HEK293 (cell line): ENCODE data around the gene BUB1B.

Experiments used
- GLIS2 ChIP-seq: fragments of 450-650 bp; formaldehyde crosslinking; IDR thresholded peaks from 2 replicates; pipeline ENCODE4 v1.5.1; 2016; ENCODE audit warnings: missing biosample characterization, missing genetic modification characterization
- KLF17 ChIP-seq: fragments of 450-650 bp; formaldehyde crosslinking; IDR thresholded peaks from 2 replicates; pipeline ENCODE4 v1.5.1; 2016; ENCODE audit warnings: missing biosample characterization, missing genetic modification characterization
- PBX3 ChIP-seq: sonication (generic); formaldehyde crosslinking; IDR thresholded peaks from 2 replicates; pipeline ENCODE4 v1.8.1; 2022; ENCODE audit warnings: mild to moderate bottlenecking, moderate library complexity, missing genetic modification reagents
- SP2 ChIP-seq: fragments of 450-650 bp; formaldehyde crosslinking; IDR thresholded peaks from 2 replicates; pipeline ENCODE4 v1.5.1; 2016; ENCODE audit warnings: missing biosample characterization, missing genetic modification characterization
- SP7 ChIP-seq: fragments of 450-650 bp; formaldehyde crosslinking; IDR thresholded peaks from 2 replicates; pipeline ENCODE4 v1.5.1; 2016; ENCODE audit warnings: missing biosample characterization, missing genetic modification characterization
- TSHZ1 ChIP-seq: fragments of 450-650 bp; formaldehyde crosslinking; IDR thresholded peaks from 2 replicates; pipeline ENCODE4 v1.5.1; 2016; ENCODE audit warnings: missing biosample characterization, missing genetic modification characterization, borderline replicate concordance
- ZBTB1 ChIP-seq: fragments of 450-650 bp; formaldehyde crosslinking; IDR thresholded peaks from 2 replicates; pipeline ENCODE4 v1.5.1; 2016; ENCODE audit warnings: missing biosample characterization, missing genetic modification characterization
- ZBTB7A ChIP-seq: fragments of 450-650 bp; formaldehyde crosslinking; IDR thresholded peaks from 2 replicates; pipeline ENCODE4 v1.5.1; 2016; ENCODE audit warnings: low read depth, missing biosample characterization, missing genetic modification characterization
- ZBTB8A ChIP-seq: fragments of 450-650 bp; formaldehyde crosslinking; IDR thresholded peaks from 2 replicates; pipeline ENCODE4 v1.5.1; 2016; ENCODE audit warnings: missing biosample characterization, missing genetic modification characterization
- ZNF121 ChIP-seq: fragments of 450-650 bp; formaldehyde crosslinking; IDR thresholded peaks from 2 replicates; pipeline ENCODE4 v1.5.1; 2016; ENCODE audit warnings: missing biosample characterization, missing genetic modification characterization
- ZNF132 ChIP-seq: fragments of 450-650 bp; formaldehyde crosslinking; IDR thresholded peaks from 2 replicates; pipeline ENCODE4 v1.5.1; 2017; ENCODE audit warnings: missing biosample characterization, missing genetic modification characterization, borderline replicate concordance
- ZNF16 ChIP-seq: fragments of 450-650 bp; formaldehyde crosslinking; IDR thresholded peaks from 2 replicates; pipeline ENCODE4 v1.5.1; 2016; ENCODE audit warnings: low read depth, missing biosample characterization, missing genetic modification characterization
- ZNF175 ChIP-seq: fragments of 450-650 bp; formaldehyde crosslinking; IDR thresholded peaks from 2 replicates; pipeline ENCODE4 v1.5.1; 2016; ENCODE audit warnings: missing biosample characterization, missing genetic modification characterization
- ZNF184 ChIP-seq: fragments of 450-650 bp; IDR thresholded peaks from 2 replicates; pipeline ENCODE4 v1.5.1; 2018; ENCODE audit warnings: missing biosample characterization, mild to moderate bottlenecking, missing genetic modification characterization
- ZNF19 ChIP-seq: fragments of 450-650 bp; formaldehyde crosslinking; IDR thresholded peaks from 2 replicates; pipeline ENCODE4; 2016; ENCODE audit warnings: missing biosample characterization, missing genetic modification characterization, low read depth
- ZNF214 ChIP-seq: fragments of 450-650 bp; formaldehyde crosslinking; IDR thresholded peaks from 2 replicates; pipeline ENCODE4 v1.5.1; 2017; ENCODE audit warnings: missing biosample characterization, mild to moderate bottlenecking, missing genetic modification characterization, borderline replicate concordance
- ZNF24 ChIP-seq: fragments of 450-650 bp; formaldehyde crosslinking; IDR thresholded peaks from 2 replicates; pipeline ENCODE4 v1.5.1; 2016; ENCODE audit warnings: missing biosample characterization, missing genetic modification characterization
- ZNF248 ChIP-seq: fragments of 450-650 bp; formaldehyde crosslinking; IDR thresholded peaks from 2 replicates; pipeline ENCODE4 v1.5.1; 2017; ENCODE audit warnings: missing biosample characterization, missing genetic modification characterization
- ZNF274 ChIP-seq, 2 experiments: fragments of 200-500 bp in 1 of 2; fragments of 450-650 bp in 1 of 2; sonication (Bioruptor generic) in 1 of 2; formaldehyde crosslinking in 1 of 2; IDR thresholded peaks; 2 replicates each; pipeline versions ENCODE4 v1.5.1 to v1.6.1; 2014 to 2016; ENCODE audit warnings: borderline replicate concordance in 1 of 2, inconsistent platforms in 1 of 2, low read length in 1 of 2, missing biosample characterization in 1 of 2, missing genetic modification characterization in 1 of 2
- ZNF341 ChIP-seq: fragments of 450-650 bp; formaldehyde crosslinking; IDR thresholded peaks from 2 replicates; pipeline ENCODE4; 2016; ENCODE audit warnings: low read depth, missing biosample characterization, missing genetic modification characterization
- ZNF398 ChIP-seq: fragments of 450-650 bp; formaldehyde crosslinking; IDR thresholded peaks from 2 replicates; pipeline ENCODE4 v1.5.1; 2017; ENCODE audit warnings: missing biosample characterization, missing genetic modification characterization
- ZNF404 ChIP-seq: fragments of 450-650 bp; formaldehyde crosslinking; IDR thresholded peaks from 2 replicates; pipeline ENCODE4 v1.5.1; 2017; ENCODE audit warnings: missing biosample characterization, missing genetic modification characterization
- ZNF426 ChIP-seq: fragments of 450-650 bp; formaldehyde crosslinking; IDR thresholded peaks from 2 replicates; pipeline ENCODE4 v1.5.1; 2017; ENCODE audit warnings: missing biosample characterization, missing genetic modification characterization, mild to moderate bottlenecking, inconsistent platforms, moderate library complexity
- ZNF510 ChIP-seq: fragments of 450-650 bp; formaldehyde crosslinking; IDR thresholded peaks from 2 replicates; pipeline ENCODE4 v1.5.1; 2018; ENCODE audit warnings: mild to moderate bottlenecking, missing genetic modification characterization, missing biosample characterization; ENCODE audit not compliant: insufficient replicate concordance
- ZNF530 ChIP-seq: fragments of 450-650 bp; formaldehyde crosslinking; IDR thresholded peaks from 2 replicates; pipeline ENCODE4 v1.5.1; 2016; ENCODE audit warnings: low read depth, missing biosample characterization, missing genetic modification characterization
- ZNF555 ChIP-seq: fragments of 450-650 bp; formaldehyde crosslinking; conservative IDR thresholded peaks from 2 replicates; pipeline ENCODE4 v1.5.1; 2017; ENCODE audit warnings: missing biosample characterization, mild to moderate bottlenecking, missing genetic modification characterization, inconsistent platforms
- ZNF596 ChIP-seq: fragments of 450-650 bp; IDR thresholded peaks from 2 replicates; pipeline ENCODE4 v1.5.0; 2018; ENCODE audit warnings: missing biosample characterization, mild to moderate bottlenecking, missing genetic modification characterization, moderate library complexity
- ZNF624 ChIP-seq: fragments of 450-650 bp; formaldehyde crosslinking; IDR thresholded peaks from 2 replicates; pipeline ENCODE4 v1.5.1; 2017; ENCODE audit warnings: missing biosample characterization, missing genetic modification characterization
- ZNF629 ChIP-seq: fragments of 450-650 bp; formaldehyde crosslinking; IDR thresholded peaks from 2 replicates; pipeline ENCODE4 v1.5.1; 2017; ENCODE audit warnings: missing biosample characterization, missing genetic modification characterization
- ZNF777 ChIP-seq: fragments of 450-650 bp; formaldehyde crosslinking; IDR thresholded peaks from 2 replicates; pipeline ENCODE4 v1.5.1; 2017; ENCODE audit warnings: missing biosample characterization, missing genetic modification characterization, borderline replicate concordance
- ZNF830 ChIP-seq: fragments of 450-650 bp; IDR thresholded peaks from 2 replicates; pipeline ENCODE4 v1.5.0; 2018; ENCODE audit warnings: missing biosample characterization, missing genetic modification characterization, low read depth, mild to moderate bottlenecking, moderate library complexity
- ZSCAN23 ChIP-seq: fragments of 450-650 bp; formaldehyde crosslinking; IDR thresholded peaks from 2 replicates; pipeline ENCODE4 v1.5.1; 2016; ENCODE audit warnings: missing biosample characterization, missing genetic modification characterization

The BUB1B gene

GRCh38 chr15:40160689-40161688, at the start of gene BUB1B (continued):
- no peak for TF ChIP-seq TSHZ1 (tag by site-specific recombination)
- no peak for TF ChIP-seq ZNF121
- peak; percentile 56; the same call in 1 of the 2 replicates for TF ChIP-seq ZNF629 (tag by site-specific recombination)
- no peak for TF ChIP-seq ZNF510 (tag by site-specific recombination)
- no peak for TF ChIP-seq ZNF274 (IDR thresholded peaks at IDR 0.05; ENCODE audit: low read length)
- TF ChIP-seq ZNF274 (tag by site-specific recombination; IDR thresholded peaks at IDR 0.05; ENCODE audit: borderline replicate concordance), result no peak
- TF ChIP-seq ZNF426 (tag by site-specific recombination), result no peak
- no peak for TF ChIP-seq ZNF248 (tag by site-specific recombination)
- no peak for TF ChIP-seq ZNF16 (tag by site-specific recombination)
- TF ChIP-seq ZNF398 (tag by site-specific recombination), result no peak
- TF ChIP-seq ZBTB7A (tag by site-specific recombination), result 0 out of 2 replicates have a peak, but pooled peaks have one; percentile 48
- no peak for TF ChIP-seq ZNF132
- no peak for TF ChIP-seq ZNF830 (tag by site-specific recombination)
- TF ChIP-seq SP7 (tag by site-specific recombination), result peak; percentile 70
- TF ChIP-seq ZNF530, result no peak
- no peak for TF ChIP-seq ZNF214 (tag by site-specific recombination)
- TF ChIP-seq ZNF404 (tag by site-specific recombination), result no peak
- no peak for TF ChIP-seq ZNF624 (tag by site-specific recombination)
- no peak; the same call in 1 of the 2 replicates for TF ChIP-seq ZNF777
- TF ChIP-seq ZNF555 (tag by site-specific recombination), result no peak
- peak; percentile 40 for TF ChIP-seq SP2 (tag by site-specific recombination)
- TF ChIP-seq ZSCAN23 (tag by site-specific recombination), result peak; percentile 20; the same call in 1 of the 2 replicates
- 0 out of 2 replicates have a peak, but pooled peaks have one; percentile 32 for TF ChIP-seq ZNF341 (tag by site-specific recombination)
- TF ChIP-seq ZNF596 (tag by site-specific recombination), result no peak
- no peak for TF ChIP-seq ZNF184 (tag by site-specific recombination)
- peak; percentile 62; the same call in 1 of the 2 replicates for TF ChIP-seq ZNF24 (tag by site-specific recombination)
- TF ChIP-seq KLF17, result peak; percentile 57
- no peak; the same call in 1 of the 2 replicates for TF ChIP-seq ZBTB1
- peak; percentile 85 for TF ChIP-seq GLIS2
- TF ChIP-seq PBX3 (CRISPR knock-in tag), result no peak; the same call in 1 of the 2 replicates
- TF ChIP-seq ZNF19 (tag by site-specific recombination), result no peak
- no peak for TF ChIP-seq ZNF175 (tag by site-specific recombination)
- no peak; the same call in 1 of the 2 replicates for TF ChIP-seq ZBTB8A
